GM12878 (cell line): ENCODE measurements around the gene CTNNA3.

Experiments
- GABPA ChIP-seq: IDR thresholded peaks from 2 replicates; pipeline ENCODE4 v1.6.1; 2014; ENCODE audit warnings: antibody characterized with exemption, low read depth, mild to moderate bottlenecking, inconsistent platforms
- POLR2AphosphoS5 ChIP-seq: IDR thresholded peaks from 2 replicates; pipeline ENCODE4 v1.6.1; 2011; ENCODE audit warnings: mild to moderate bottlenecking, low read length, inconsistent platforms
- TF ChIP-seq, protein P1 (sequence below): IDR thresholded peaks from 2 replicates; pipeline ENCODE4 v1.6.1; 2012; ENCODE audit warnings: low read depth, low read length, improper control_type of control experiment
- TF ChIP-seq, protein P2 (sequence below), 3 experiments: IDR thresholded peaks in 2 of 3; conservative IDR thresholded peaks in 1 of 3; 2 replicates each; pipeline ENCODE4 v1.5.1; 2011; ENCODE audit warnings: low read depth in 3 of 3, low read length in 3 of 3, mild to moderate bottlenecking in 3 of 3, control low read depth in 2 of 3, moderate library complexity in 2 of 3, inconsistent platforms in 1 of 3, mixed read lengths in 1 of 3; ENCODE audit not compliant: control insufficient read depth in 2 of 3, insufficient read depth in 1 of 3; ENCODE audit errors: extremely low read depth in 1 of 3

DNA sequence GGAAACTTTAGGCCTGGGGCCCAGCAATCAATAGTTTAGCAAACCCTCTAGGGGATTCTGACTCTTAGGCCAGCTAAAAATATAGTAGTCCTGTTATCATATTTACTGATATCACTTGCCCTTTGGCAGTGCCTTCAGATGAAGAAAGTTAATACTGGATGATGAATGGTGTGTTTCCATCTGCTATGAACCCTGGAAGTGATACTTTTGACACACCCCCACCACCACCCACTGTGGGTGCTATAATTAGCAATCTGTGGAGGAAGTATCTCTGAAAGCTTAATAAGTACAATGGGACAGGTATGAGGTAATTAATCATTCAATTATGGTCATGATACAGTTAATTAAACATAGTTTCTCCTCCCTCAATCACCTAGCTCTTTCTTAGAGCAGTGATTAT is 860.6 kb downstream of the CTNNA3 start:
- TF ChIP-seq POLR2AphosphoS5 (no peak), GABPA (no peak)
- TF ChIP-seq, protein P1, sequence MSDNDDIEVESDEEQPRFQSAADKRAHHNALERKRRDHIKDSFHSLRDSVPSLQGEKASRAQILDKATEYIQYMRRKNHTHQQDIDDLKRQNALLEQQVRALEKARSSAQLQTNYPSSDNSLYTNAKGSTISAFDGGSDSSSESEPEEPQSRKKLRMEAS = no peak
- TF ChIP-seq, protein P2, sequence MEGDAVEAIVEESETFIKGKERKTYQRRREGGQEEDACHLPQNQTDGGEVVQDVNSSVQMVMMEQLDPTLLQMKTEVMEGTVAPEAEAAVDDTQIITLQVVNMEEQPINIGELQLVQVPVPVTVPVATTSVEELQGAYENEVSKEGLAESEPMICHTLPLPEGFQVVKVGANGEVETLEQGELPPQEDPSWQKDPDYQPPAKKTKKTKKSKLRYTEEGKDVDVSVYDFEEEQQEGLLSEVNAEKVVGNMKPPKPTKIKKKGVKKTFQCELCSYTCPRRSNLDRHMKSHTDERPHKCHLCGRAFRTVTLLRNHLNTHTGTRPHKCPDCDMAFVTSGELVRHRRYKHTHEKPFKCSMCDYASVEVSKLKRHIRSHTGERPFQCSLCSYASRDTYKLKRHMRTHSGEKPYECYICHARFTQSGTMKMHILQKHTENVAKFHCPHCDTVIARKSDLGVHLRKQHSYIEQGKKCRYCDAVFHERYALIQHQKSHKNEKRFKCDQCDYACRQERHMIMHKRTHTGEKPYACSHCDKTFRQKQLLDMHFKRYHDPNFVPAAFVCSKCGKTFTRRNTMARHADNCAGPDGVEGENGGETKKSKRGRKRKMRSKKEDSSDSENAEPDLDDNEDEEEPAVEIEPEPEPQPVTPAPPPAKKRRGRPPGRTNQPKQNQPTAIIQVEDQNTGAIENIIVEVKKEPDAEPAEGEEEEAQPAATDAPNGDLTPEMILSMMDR (IDR thresholded peaks at IDR 0.05 in 2 of 3, conservative IDR thresholded peaks at IDR 0.05 in 1 of 3; ENCODE audit: control insufficient read depth in 2 of 3, extremely low read depth in 1 of 3, insufficient read depth in 1 of 3, low read depth in 3 of 3, low read length in 3 of 3) = no peak
